ENCODE data around the gene ABTB2. TPM values are rescaled to one million over a fixed set of nuclear protein-coding genes. Genes with fewer than 3 reads are reported as not detected.

The ABTB2 gene
- polyA plus RNA-seq, 1 donor = 1.3 TPM

GRCh38 chr11:34114471-34114870, 243.3 kb downstream of the ABTB2 start:
- Histone ChIP-seq H3K4me1 (ENCODE audit: control insufficient read depth, insufficient read depth, low read length) (no peaks in the 10 kb centered on the region), H3K36me3 (ENCODE audit: control insufficient read depth, insufficient read depth, low read length) (peaks cover 92% of the 10 kb centered on the region), H3K27me3 (ENCODE audit: control insufficient read depth, insufficient read depth, low read length) (no peaks in the 10 kb centered on the region), H3K9me3 (ENCODE audit: control insufficient read depth, low read depth, low read length) (no peaks in the 10 kb centered on the region), H3K27ac (ENCODE audit: low read length) (no peak overlapping the region), H3K4me3 (ENCODE audit: low read length) (no peak overlapping the region)
- no peak for DNase-seq
- 100% methylated on average over 1 of the region's 5 CpGs for WGBS (ENCODE audit: insufficient coverage, low lambda C conversion rate)

DNA sequence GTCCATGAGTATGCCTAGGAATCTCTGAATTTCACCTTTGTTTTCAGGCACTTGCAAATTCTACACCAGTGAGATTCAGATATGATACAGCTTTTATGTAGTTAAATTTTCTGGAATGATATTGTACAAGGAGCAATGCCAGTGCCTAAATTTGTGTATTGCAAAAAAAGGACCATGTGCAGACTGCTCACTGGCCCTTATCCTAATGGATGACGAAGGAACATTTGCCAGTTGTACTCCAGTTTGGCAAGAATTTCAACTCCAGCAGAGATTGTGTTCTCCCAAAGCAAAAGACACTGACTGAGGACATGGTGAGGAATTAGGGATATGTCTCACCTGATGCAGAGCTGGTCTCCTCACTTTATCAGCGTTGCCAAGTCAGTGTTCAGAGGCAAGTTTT, 243.8 kb downstream of the ABTB2 start:
- H3K4me3 ChIP-seq (ENCODE audit: low read length) = no peak overlapping the region
- no peak overlapping the region for H3K27ac ChIP-seq (ENCODE audit: low read length)
- no peaks in the 10 kb centered on the region for H3K27me3 ChIP-seq (ENCODE audit: control insufficient read depth, insufficient read depth, low read length)
- peaks cover 93% of the 10 kb centered on the region for H3K36me3 ChIP-seq (ENCODE audit: control insufficient read depth, insufficient read depth, low read length)
- H3K4me1 ChIP-seq (ENCODE audit: control insufficient read depth, insufficient read depth, low read length) = no peaks in the 10 kb centered on the region
- no peak for DNase-seq
- WGBS (ENCODE audit: insufficient coverage, low lambda C conversion rate) = no CpG with 5 or more reads among the region's 2 CpGs
- H3K9me3 ChIP-seq (ENCODE audit: control insufficient read depth, low read depth, low read length) = no peaks in the 10 kb centered on the region

- no peak for DNase-seq
- no peaks in the 10 kb centered on the region for H3K27me3 ChIP-seq (ENCODE audit: control insufficient read depth, insufficient read depth, low read length)
- H3K36me3 ChIP-seq (ENCODE audit: control insufficient read depth, insufficient read depth, low read length) = peaks cover 81% of the 10 kb centered on the region
- H3K27ac ChIP-seq (ENCODE audit: low read length) = no peak overlapping the region
- H3K4me1 ChIP-seq (ENCODE audit: control insufficient read depth, insufficient read depth, low read length) = no peaks in the 10 kb centered on the region
- H3K4me3 ChIP-seq (ENCODE audit: low read length) = no peak overlapping the region
- WGBS (ENCODE audit: insufficient coverage, low lambda C conversion rate) = no CpG with 5 or more reads among the region's 6 CpGs
- H3K9me3 ChIP-seq (ENCODE audit: control insufficient read depth, low read depth, low read length) = no peaks in the 10 kb centered on the region
Observed at GRCh38 chr11:34111722-34112270, 246.0 kb downstream of the ABTB2 start.

GRCh38 chr11:34105957-34106504, 251.8 kb downstream of the ABTB2 start:
- Histone ChIP-seq H3K27me3 (ENCODE audit: control insufficient read depth, insufficient read depth, low read length) (no peaks in the 10 kb centered on the region), H3K36me3 (ENCODE audit: control insufficient read depth, insufficient read depth, low read length) (peaks cover 32% of the 10 kb centered on the region)
- WGBS (ENCODE audit: insufficient coverage, low lambda C conversion rate) = 13% methylated on average over 2 of the region's 17 CpGs

GRCh38 chr11:34105079-34105956, 252.5 kb downstream of the ABTB2 start, which contains the start of gene NAT10:
TSS of gene NAT10 (plus strand) at chr11:34105629. CDS start at chr11:34108226, 2,597 bp downstream.
- whole genome bisulfite sequencing (ENCODE audit: insufficient coverage, low lambda C conversion rate) = no CpG with 5 or more reads among the region's 55 CpGs

More at GRCh38 chr11:34105957-34106504, 251.8 kb downstream of the ABTB2 start:
- no peak for DNase-seq
- peak overlapping the region; percentile 70 for H3K4me3 ChIP-seq (ENCODE audit: low read length)
- no peaks in the 10 kb centered on the region for H3K9me3 ChIP-seq (ENCODE audit: control insufficient read depth, low read depth, low read length)
- H3K4me1 ChIP-seq (ENCODE audit: control insufficient read depth, insufficient read depth, low read length) = peaks cover 7% of the 10 kb centered on the region
- peak overlapping the region; percentile 82 for H3K27ac ChIP-seq (ENCODE audit: low read length)

GRCh38 chr11:34104680-34105078, 253.1 kb downstream of the ABTB2 start:
- Histone ChIP-seq H3K36me3 (ENCODE audit: control insufficient read depth, insufficient read depth, low read length) (peaks cover 31% of the 10 kb centered on the region), H3K27ac (ENCODE audit: low read length) (peak overlapping the region; percentile 82), H3K27me3 (ENCODE audit: control insufficient read depth, insufficient read depth, low read length) (no peaks in the 10 kb centered on the region), H3K4me1 (ENCODE audit: control insufficient read depth, insufficient read depth, low read length) (peaks cover 7% of the 10 kb centered on the region), H3K4me3 (ENCODE audit: low read length) (peak overlapping the region; percentile 70), H3K9me3 (ENCODE audit: control insufficient read depth, low read depth, low read length) (no peaks in the 10 kb centered on the region)
- no CpG with 5 or more reads among the region's 6 CpGs for WGBS (ENCODE audit: insufficient coverage, low lambda C conversion rate)
- no peak for DNase-seq

More at GRCh38 chr11:34105079-34105956, 252.5 kb downstream of the ABTB2 start, which contains the start of gene NAT10:
- DNase-seq = peak; percentile 98
- Histone ChIP-seq H3K4me3 (ENCODE audit: low read length) (peak within 1 kb of the TSS; percentile 70), H3K27me3 (ENCODE audit: control insufficient read depth, insufficient read depth, low read length) (no peaks in the 10 kb centered on the region), H3K4me1 (ENCODE audit: control insufficient read depth, insufficient read depth, low read length) (peaks cover 7% of the 10 kb centered on the region), H3K27ac (ENCODE audit: low read length) (peak within 1 kb of the TSS; percentile 82), H3K9me3 (ENCODE audit: control insufficient read depth, low read depth, low read length) (no peaks in the 10 kb centered on the region), H3K36me3 (ENCODE audit: control insufficient read depth, insufficient read depth, low read length) (peaks cover 32% of the 10 kb centered on the region)

Other genes with a start within 250 kb of the ABTB2 start
- 120 TPM for gene CAT, start 80.9 kb upstream of the ABTB2 start, polyA plus RNA-seq
- not detected for gene ELF5, start 155.8 kb upstream of the ABTB2 start, polyA plus RNA-seq

All from large intestine (tissue), 3 donors.